Activated T-helper 1 cell treated with anti-CD3 and anti-CD28 coated beads, Interleukin-12 subunit alpha, Interleukin-12 subunit beta, Interleukin-2, Interleukin-4 antibody, amounts not matched to agents 30 ng/mL and 10 ng/mL and 1 ng/mL, durations not matched to agents 14 hours and 24 hours and 36 hours (primary cell): ENCODE measurements around the gene CLDN7. TPM values are rescaled to one million over a fixed set of nuclear protein-coding genes. Genes with fewer than 3 reads are reported as not detected.

Experiments
- DNase-seq: peaks from one replicate; pipeline ENCODE4 v3.0.0; 2021; ENCODE audit warnings: low spot score
- H3K27ac Mint-ChIP-seq: one replicate; pipeline ENCODE4 v1.8.0; 2021; ENCODE audit warnings: mild to moderate bottlenecking, mixed read lengths
- H3K27me3 Mint-ChIP-seq: one replicate; pipeline ENCODE4 v1.8.0; 2022; ENCODE audit warnings: mild to moderate bottlenecking, moderate library complexity, mixed read lengths; ENCODE audit not compliant: insufficient read depth
- H3K36me3 Mint-ChIP-seq: one replicate; pipeline ENCODE4 v1.8.0; 2021; ENCODE audit warnings: low read depth, mixed read lengths
- H3K4me1 Mint-ChIP-seq: one replicate; pipeline ENCODE4 v1.8.0; 2021; ENCODE audit warnings: low read depth, mixed read lengths
- H3K4me3 Mint-ChIP-seq: one replicate; pipeline ENCODE4 v1.8.0; 2021; ENCODE audit warnings: mild to moderate bottlenecking, moderate library complexity, mixed read lengths
- H3K9me3 Mint-ChIP-seq: one replicate; pipeline ENCODE4 v1.8.0; 2021; ENCODE audit warnings: mixed read lengths
- intact Hi-C: fragments of 100-400 bp; cut with micrococcal nuclease; formaldehyde crosslinking; loops from one replicate; pipeline ENCODE4 v1.15.1; 2024
- total RNA-seq: library from RNA; stranded (reverse); gene quantifications from 2 replicates; pipeline ENCODE4 v1.2.3, GENCODE V29; 2022

Gene CLDN7
- total RNA-seq, 1 donor from 2014 or later = 0.60 TPM

- Mint-ChIP-seq H3K4me3 (peak overlapping the region; percentile 79), H3K4me1 (peaks cover 16% of the 10 kb centered on the region)
Measured at GRCh38 chr17:7281953-7282751, 19.9 kb upstream of the CLDN7 start.

GRCh38 chr17:7281074-7281952, 19.0 kb upstream of the CLDN7 start, which contains the start of gene SLC2A4:
Gene SLC2A4 (plus strand): TSS chr17:7281718. CDS start chr17:7281935, 217 bp downstream.
- no peaks in the 10 kb centered on the region for H3K9me3 Mint-ChIP-seq
- peaks cover 2% of the 10 kb centered on the region for H3K36me3 Mint-ChIP-seq
- intact Hi-C loops = loop anchor here (1.0 to 2.0 kb wide), 7 partner anchors 19 to 123 kb away; partner anchors contain the start of genes ACAP1, CLDN7, EIF5A and PHF23
- H3K27me3 Mint-ChIP-seq = peaks cover 34% of the 10 kb centered on the region
- H3K4me1 Mint-ChIP-seq = peaks cover 16% of the 10 kb centered on the region
- H3K27ac Mint-ChIP-seq = peak within 1 kb of the TSS; percentile 40
- peak within 1 kb of the TSS; percentile 79 for H3K4me3 Mint-ChIP-seq
- peak; percentile 78 for DNase-seq

More at GRCh38 chr17:7281953-7282751, 19.9 kb upstream of the CLDN7 start:
- intact Hi-C loops = loop anchor here (1.0 to 2.0 kb wide), 7 partner anchors 19 to 122 kb away; partner anchors contain the start of genes ACAP1, CLDN7, EIF5A and PHF23
- Mint-ChIP-seq H3K36me3 (peaks cover 2% of the 10 kb centered on the region), H3K27me3 (peaks cover 39% of the 10 kb centered on the region), H3K27ac (no peak overlapping the region), H3K9me3 (no peaks in the 10 kb centered on the region)
- DNase-seq = no peak

- peak overlapping the region; percentile 25 for H3K27ac Mint-ChIP-seq
- H3K4me1 Mint-ChIP-seq = peaks cover 16% of the 10 kb centered on the region
- intact Hi-C loops = loop anchor here (1.0 to 2.0 kb wide), 8 partner anchors 16 to 124 kb away; partner anchors contain the start of genes ACAP1, CLDN7, EIF5A and PHF23
- peak overlapping the region; percentile 79 for H3K4me3 Mint-ChIP-seq
- peak; percentile 69 for DNase-seq
- H3K27me3 Mint-ChIP-seq = peaks cover 32% of the 10 kb centered on the region
- H3K36me3 Mint-ChIP-seq = peaks cover 2% of the 10 kb centered on the region
- no peaks in the 10 kb centered on the region for H3K9me3 Mint-ChIP-seq
Measured at GRCh38 chr17:7280519-7281073, 18.3 kb upstream of the CLDN7 start.

GRCh38 chr17:7279448-7279847, 17.2 kb upstream of the CLDN7 start:
- H3K27me3 Mint-ChIP-seq = peaks cover 30% of the 10 kb centered on the region
- no peak overlapping the region for H3K4me3 Mint-ChIP-seq
- no peak overlapping the region for H3K27ac Mint-ChIP-seq
- peaks cover 16% of the 10 kb centered on the region for H3K4me1 Mint-ChIP-seq
- H3K36me3 Mint-ChIP-seq = peaks cover 2% of the 10 kb centered on the region
- intact Hi-C loops = no loop called here
- DNase-seq = no peak
- H3K9me3 Mint-ChIP-seq = no peaks in the 10 kb centered on the region

GRCh38 chr17:7266784-7267183, 4.5 kb upstream of the CLDN7 start:
- Mint-ChIP-seq H3K9me3 (no peaks in the 10 kb centered on the region), H3K27me3 (peaks cover 23% of the 10 kb centered on the region), H3K4me1 (peaks cover 19% of the 10 kb centered on the region), H3K36me3 (no peaks in the 10 kb centered on the region), H3K27ac (no peak overlapping the region), H3K4me3 (no peak overlapping the region)
- intact Hi-C loops = no loop called here
- DNase-seq = no peak

GRCh38 chr17:7263801-7264078, 1.5 kb upstream of the CLDN7 start:
- Mint-ChIP-seq H3K27ac (no peak overlapping the region), H3K4me3 (peak overlapping the region; percentile 73), H3K27me3 (peaks cover 23% of the 10 kb centered on the region), H3K4me1 (peaks cover 30% of the 10 kb centered on the region), H3K36me3 (peaks cover 8% of the 10 kb centered on the region), H3K9me3 (no peaks in the 10 kb centered on the region)
- intact Hi-C loops = loop anchor here (2.0 kb wide), 1 partner anchor 17 kb away; the partner anchor contains the start of gene SLC2A4
- DNase-seq = no peak

- Mint-ChIP-seq H3K9me3 (no peaks in the 10 kb centered on the region), H3K27me3 (peaks cover 23% of the 10 kb centered on the region), H3K4me3 (peak overlapping the region; percentile 73), H3K27ac (peak overlapping the region; percentile 49), H3K4me1 (peaks cover 32% of the 10 kb centered on the region), H3K36me3 (peaks cover 11% of the 10 kb centered on the region)
- intact Hi-C loops = loop anchor here (2.0 kb wide), 1 partner anchor 18 kb away; the partner anchor contains the start of gene SLC2A4
- no peak for DNase-seq
Measured at GRCh38 chr17:7262935-7263800, 890 bp upstream of the CLDN7 start.

- intact Hi-C loops = loop anchor here (2.0 kb wide), 1 partner anchor 19 kb away; the partner anchor contains the start of gene SLC2A4
- H3K4me3 Mint-ChIP-seq = peak overlapping the region; percentile 56
- no peaks in the 10 kb centered on the region for H3K9me3 Mint-ChIP-seq
- H3K27ac Mint-ChIP-seq = no peak overlapping the region
- no peak for DNase-seq
- peaks cover 20% of the 10 kb centered on the region for H3K27me3 Mint-ChIP-seq
- H3K36me3 Mint-ChIP-seq = peaks cover 15% of the 10 kb centered on the region
- peaks cover 32% of the 10 kb centered on the region for H3K4me1 Mint-ChIP-seq
Measured at GRCh38 chr17:7261379-7262191, 693 bp downstream of the CLDN7 start.

GRCh38 chr17:7260651-7261378, 1.5 kb downstream of the CLDN7 start:
- intact Hi-C loops = no loop called here
- H3K4me3 Mint-ChIP-seq = no peak overlapping the region
- H3K36me3 Mint-ChIP-seq = peaks cover 19% of the 10 kb centered on the region
- no peaks in the 10 kb centered on the region for H3K9me3 Mint-ChIP-seq
- no peak overlapping the region for H3K27ac Mint-ChIP-seq
- no peak for DNase-seq
- H3K4me1 Mint-ChIP-seq = peaks cover 32% of the 10 kb centered on the region
- peaks cover 20% of the 10 kb centered on the region for H3K27me3 Mint-ChIP-seq

- intact Hi-C loops = no loop called here
- Mint-ChIP-seq H3K4me1 (peaks cover 32% of the 10 kb centered on the region), H3K36me3 (peaks cover 20% of the 10 kb centered on the region)
Measured at GRCh38 chr17:7260151-7260550, 2.1 kb downstream of the CLDN7 start.

GRCh38 chr17:7259555-7259889, 2.8 kb downstream of the CLDN7 start:
- Mint-ChIP-seq H3K4me3 (peak overlapping the region; percentile 28), H3K27me3 (peaks cover 17% of the 10 kb centered on the region), H3K4me1 (peaks cover 32% of the 10 kb centered on the region), H3K27ac (no peak overlapping the region), H3K36me3 (peaks cover 25% of the 10 kb centered on the region), H3K9me3 (no peaks in the 10 kb centered on the region)
- no peak for DNase-seq
- intact Hi-C loops = no loop called here

More at GRCh38 chr17:7260151-7260550, 2.1 kb downstream of the CLDN7 start:
- DNase-seq = no peak
- Mint-ChIP-seq H3K9me3 (no peaks in the 10 kb centered on the region), H3K27ac (no peak overlapping the region), H3K4me3 (no peak overlapping the region), H3K27me3 (peaks cover 20% of the 10 kb centered on the region)
